KMS-11 (cell line): ENCODE results near the gene PPP3R2.
"Not testable (repeated sequence)": the region's sequence is repeated elsewhere in the genome, so short reads cannot be mapped to it uniquely, and the experiment has no call there.

Experiments
- H2AFZ ChIP-seq: fragments of 200-600 bp; sonication (generic); 2 replicates; pipeline ENCODE4 v1.6.1; 2016; ENCODE audit warnings: antibody characterized with exemption, mixed run types, low read depth
- H3K27ac ChIP-seq: fragments of 200-600 bp; sonication (generic); 2 replicates; pipeline ENCODE4 v1.6.1; 2016; ENCODE audit warnings: mild to moderate bottlenecking, mixed run types
- H3K27me3 ChIP-seq: fragments of 200-600 bp; sonication (generic); 2 replicates; pipeline ENCODE4 v1.6.1; 2017; ENCODE audit warnings: mild to moderate bottlenecking, low read depth, mixed run types, moderate library complexity; ENCODE audit not compliant: insufficient read depth
- H3K36me3 ChIP-seq: fragments of 200-600 bp; sonication (generic); 2 replicates; pipeline ENCODE4 v1.6.1; 2017; ENCODE audit warnings: mild to moderate bottlenecking, mixed run types; ENCODE audit not compliant: insufficient read depth
- H3K4me1 ChIP-seq: fragments of 200-600 bp; sonication (generic); 2 replicates; pipeline ENCODE4 v1.6.1; 2016; ENCODE audit warnings: mild to moderate bottlenecking, low read depth, mixed run types; ENCODE audit not compliant: poor library complexity, severe bottlenecking
- H3K4me2 ChIP-seq: fragments of 200-600 bp; sonication (generic); 2 replicates; pipeline ENCODE4 v1.7.0; 2016; ENCODE audit warnings: mild to moderate bottlenecking, mixed run types
- H3K4me3 ChIP-seq: fragments of 200-600 bp; sonication (generic); IDR thresholded peaks from 2 replicates; pipeline ENCODE4 v1.6.1; 2017; ENCODE audit warnings: low read depth, low read length, mixed read lengths; ENCODE audit not compliant: insufficient read depth
- H3K79me2 ChIP-seq: fragments of 200-600 bp; sonication (generic); 2 replicates; pipeline ENCODE4 v1.6.1; 2016; ENCODE audit warnings: low read depth, mixed run types; ENCODE audit not compliant: insufficient read depth
- H3K9ac ChIP-seq: fragments of 200-600 bp; sonication (generic); 2 replicates; pipeline ENCODE4 v1.6.1; 2016; ENCODE audit warnings: mild to moderate bottlenecking, mixed run types
- H4K20me1 ChIP-seq: fragments of 200-600 bp; sonication (generic); 2 replicates; pipeline ENCODE4 v1.6.1; 2016; ENCODE audit warnings: mild to moderate bottlenecking, mixed run types; ENCODE audit not compliant: insufficient read depth
- CTCF ChIP-seq: fragments of 200-600 bp; sonication (generic); conservative IDR thresholded peaks from 2 replicates; pipeline ENCODE4 v1.6.1; 2017; ENCODE audit warnings: low read depth, mild to moderate bottlenecking, antibody characterized with exemption, low read length, moderate library complexity, mixed read lengths

The PPP3R2 gene

GRCh38 chr9:101564252-101564651 lies 30.5 kb downstream of the PPP3R2 start:
- Histone ChIP-seq H3K27ac (no peak overlapping the region), H3K9ac (no peak overlapping the region), H3K27me3 (no peaks in the 10 kb centered on the region), H3K36me3 (no peaks in the 10 kb centered on the region; the same call in 1 of the 2 replicates), H3K4me3 (no peak overlapping the region), H3K4me2 (no peak overlapping the region), H2AFZ (no peak overlapping the region), H3K4me1 (no peaks in the 10 kb centered on the region), H3K79me2 (no peaks in the 10 kb centered on the region), H4K20me1 (no peaks in the 10 kb centered on the region)
- TF ChIP-seq CTCF: no peak

- H4K20me1 ChIP-seq: no peaks in the 10 kb centered on the region
- H3K36me3 ChIP-seq: no peaks in the 10 kb centered on the region; the same call in 1 of the 2 replicates
- TF ChIP-seq CTCF: no peak
- no peak overlapping the region for H3K4me3 ChIP-seq
- no peak overlapping the region for H3K9ac ChIP-seq
- no peaks in the 10 kb centered on the region for H3K79me2 ChIP-seq
- H3K4me2 ChIP-seq: no peak overlapping the region
- no peak overlapping the region for H3K27ac ChIP-seq
- no peaks in the 10 kb centered on the region for H3K4me1 ChIP-seq
- H2AFZ ChIP-seq: no peak overlapping the region
- H3K27me3 ChIP-seq: no peaks in the 10 kb centered on the region
Measured at GRCh38 chr9:101562966-101563365, 31.8 kb downstream of the PPP3R2 start.

DNA sequence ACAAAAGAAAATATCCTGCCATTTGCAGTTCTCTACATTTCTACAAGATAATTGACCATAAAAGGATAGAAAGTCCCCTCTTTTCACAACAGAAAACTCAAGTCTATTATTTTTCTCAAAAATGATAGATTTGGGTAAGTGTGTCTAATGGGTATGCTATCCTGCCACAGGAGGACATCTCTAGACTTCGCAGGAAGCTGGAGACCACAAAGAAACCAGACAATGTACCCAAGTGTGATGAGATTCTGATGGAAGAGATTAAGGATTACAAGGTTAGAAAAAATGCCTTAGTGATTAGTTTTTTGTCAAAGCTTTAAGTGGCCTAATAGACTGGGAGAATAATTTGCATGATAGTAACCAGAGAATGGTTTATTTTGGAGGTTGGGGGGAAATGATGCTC lies 33.0 kb downstream of the PPP3R2 start:
- Histone ChIP-seq H3K36me3 (no peaks in the 10 kb centered on the region; the same call in 1 of the 2 replicates), H4K20me1 (no peaks in the 10 kb centered on the region), H3K4me2 (no peak overlapping the region), H3K4me3 (no peak overlapping the region), H2AFZ (no peak overlapping the region), H3K27me3 (no peaks in the 10 kb centered on the region), H3K79me2 (no peaks in the 10 kb centered on the region), H3K27ac (no peak overlapping the region), H3K4me1 (no peaks in the 10 kb centered on the region), H3K9ac (no peak overlapping the region)
- TF ChIP-seq CTCF: no peak

GRCh38 chr9:101549472-101550098 lies 45.2 kb downstream of the PPP3R2 start:
- H3K36me3 ChIP-seq, H4K20me1 ChIP-seq, H3K4me1 ChIP-seq, H3K27me3 ChIP-seq, H2AFZ ChIP-seq, H3K9ac ChIP-seq, H3K79me2 ChIP-seq, H3K4me2 ChIP-seq, H3K4me3 ChIP-seq, H3K27ac ChIP-seq: not testable (repeated sequence)
- 0 out of 2 replicates have a peak, but pooled peaks have one; percentile 25 for TF ChIP-seq CTCF
